CD4-positive, alpha-beta T cell treated with Interleukin-21 for 1 hour (primary cell): ENCODE results near the gene CENPM.
"Not testable (repeated sequence)": the region's sequence is repeated elsewhere in the genome, so short reads cannot be mapped to it uniquely, and the experiment has no call there.

Experiments used
- DNase-seq: peaks from one replicate; pipeline ENCODE4 v3.0.0-alpha.2; 2020

Gene CENPM

GRCh38 chr22:41966225-41966606 is 19.3 kb upstream of the CENPM start:
- no peak for DNase-seq

GRCh38 chr22:41964112-41964491 is 17.1 kb upstream of the CENPM start:
- no peak for DNase-seq

- DNase-seq: no peak
Observed at GRCh38 chr22:41963453-41964111, 16.6 kb upstream of the CENPM start.

- no peak for DNase-seq
Observed at GRCh38 chr22:41957941-41958556, 11.1 kb upstream of the CENPM start.

- DNase-seq: no peak
Observed at GRCh38 chr22:41952713-41953112, 5.8 kb upstream of the CENPM start.

- DNase-seq: no peak
Observed at GRCh38 chr22:41951898-41952474, 5.0 kb upstream of the CENPM start, which contains the start of gene SMIM45. Gene SMIM45 (plus strand): TSS chr22:41952150.

- no peak for DNase-seq
Observed at GRCh38 chr22:41949297-41949965, 2.5 kb upstream of the CENPM start.

GRCh38 chr22:41948928-41949296 is 2.0 kb upstream of the CENPM start:
- not testable (repeated sequence) for DNase-seq

GRCh38 chr22:41948142-41948541 is 1.2 kb upstream of the CENPM start:
- no peak for DNase-seq

GRCh38 chr22:41947424-41948080 is 600 bp upstream of the CENPM start:
- DNase-seq: no peak

- DNase-seq: no peak
Observed at GRCh38 chr22:41943661-41944209, 3.2 kb downstream of the CENPM start.

- DNase-seq: peak; percentile 91
Observed at GRCh38 chr22:41940832-41941765, 5.9 kb downstream of the CENPM start.

- peak; percentile 99 for DNase-seq
Observed at GRCh38 chr22:41939981-41940831, 6.7 kb downstream of the CENPM start.

GRCh38 chr22:41936894-41937169 is 10.1 kb downstream of the CENPM start:
- DNase-seq: no peak

- no peak for DNase-seq
Observed at GRCh38 chr22:41935509-41935908, 11.4 kb downstream of the CENPM start.

GRCh38 chr22:41935015-41935351 is 12.0 kb downstream of the CENPM start:
- DNase-seq: no peak

- DNase-seq: no peak
Observed at GRCh38 chr22:41934284-41935014, 12.5 kb downstream of the CENPM start.

GRCh38 chr22:41933411-41934177 is 13.4 kb downstream of the CENPM start:
- DNase-seq: no peak

GRCh38 chr22:41932353-41932752 is 14.6 kb downstream of the CENPM start:
- DNase-seq: no peak
